CD14-positive monocyte (primary cell): ENCODE results near the gene KIAA0753. TPM values are rescaled to one million over a fixed set of nuclear protein-coding genes. Genes with fewer than 3 reads are reported as not detected.

Experiments used
- DNase-seq, 3 donors: peaks; one replicate each; pipeline ENCODE4 v3.0.0-alpha.2; 2011 to 2022
- H2AFZ ChIP-seq: 2 replicates; pipeline ENCODE4 v1.6.0; 2012; ENCODE audit warnings: mild to moderate bottlenecking, low read depth, low read length, inconsistent platforms; ENCODE audit not compliant: insufficient read depth, poor library complexity, severe bottlenecking
- H3K27ac ChIP-seq, 2 donors: 1 replicate in 1 of 2; 2 replicates in 1 of 2; pipeline ENCODE4 v1.5.1; 2012 to 2013; ENCODE audit warnings: low read length in 2 of 2, control low read depth in 1 of 2, inconsistent platforms in 1 of 2, low read depth in 1 of 2, mild to moderate bottlenecking in 1 of 2
- H3K27me3 ChIP-seq, 2 donors: one replicate each; pipeline versions ENCODE4 v1.6.0 to v1.6.1; 2011 to 2013; ENCODE audit warnings: low read length in 2 of 2; ENCODE audit not compliant: control insufficient read depth in 2 of 2, insufficient read depth in 2 of 2
- H3K36me3 ChIP-seq, 2 donors: replicated peaks in 1 of 2; 1 replicate in 1 of 2; 2 replicates in 1 of 2; pipeline versions ENCODE4 v1.5.1 to v1.6.1; 2012 to 2013; ENCODE audit warnings: low read length in 2 of 2, control low read depth in 1 of 2, inconsistent platforms in 1 of 2, mild to moderate bottlenecking in 1 of 2; ENCODE audit not compliant: insufficient read depth in 2 of 2, control insufficient read depth in 1 of 2
- H3K4me1 ChIP-seq, 2 donors: 1 replicate in 1 of 2; 2 replicates in 1 of 2; pipeline versions ENCODE4 v1.5.1 to v1.6.1; 2012 to 2013; ENCODE audit warnings: low read length in 2 of 2, control low read depth in 1 of 2, inconsistent platforms in 1 of 2, mild to moderate bottlenecking in 1 of 2, moderate library complexity in 1 of 2; ENCODE audit not compliant: insufficient read depth in 2 of 2, control insufficient read depth in 1 of 2
- H3K4me2 ChIP-seq: replicated peaks from 2 replicates; pipeline ENCODE3; 2012; ENCODE audit warnings: low read length, moderate library complexity, mild to moderate bottlenecking; ENCODE audit not compliant: poor library complexity, severe bottlenecking; ENCODE audit errors: extremely low read depth
- H3K4me3 ChIP-seq, 3 experiments: fragments of 200-600 bp in 1 of 3; sonication (generic) in 1 of 3; replicated peaks in 1 of 3; 1 replicate in 2 of 3; 2 replicates in 1 of 3; pipeline ENCODE4 v1.5.1; 2011 to 2013; ENCODE audit warnings: low read length in 3 of 3, mild to moderate bottlenecking in 3 of 3, control low read depth in 2 of 3, low read depth in 2 of 3, inconsistent platforms in 1 of 3, moderate library complexity in 1 of 3
- H3K79me2 ChIP-seq: 2 replicates; pipeline ENCODE4 v1.6.0; 2012; ENCODE audit warnings: mild to moderate bottlenecking, control low read depth, inconsistent platforms, low read length, moderate library complexity; ENCODE audit not compliant: insufficient read depth
- H3K9ac ChIP-seq: 2 replicates; pipeline ENCODE4 v1.6.0; 2017; ENCODE audit warnings: low read length, mild to moderate bottlenecking; ENCODE audit not compliant: insufficient read depth, poor library complexity, severe bottlenecking
- H3K9me3 ChIP-seq, 2 donors: replicated peaks in 1 of 2; 1 replicate in 1 of 2; 2 replicates in 1 of 2; pipeline versions ENCODE4 v1.5.1 to v1.6.1; 2012 to 2013; ENCODE audit warnings: low read length in 2 of 2, control low read depth in 1 of 2; ENCODE audit not compliant: control insufficient read depth in 1 of 2, insufficient read depth in 1 of 2
- H4K20me1 ChIP-seq: 2 replicates; pipeline ENCODE4 v1.6.0; 2012; ENCODE audit warnings: mild to moderate bottlenecking, low read length, control low read depth, moderate library complexity; ENCODE audit not compliant: insufficient read depth
- H3K27ac Mint-ChIP-seq, 7 donors: one replicate each; pipeline ENCODE4 v1.8.0; 2020; ENCODE audit warnings: mild to moderate bottlenecking in 7 of 7, mixed read lengths in 7 of 7, moderate library complexity in 6 of 7, inconsistent platforms in 2 of 7
- H3K27me3 Mint-ChIP-seq, 3 donors: one replicate each; pipeline ENCODE4 v1.8.0; 2021 to 2022; ENCODE audit warnings: low read depth in 3 of 3, mild to moderate bottlenecking in 3 of 3, mixed read lengths in 3 of 3, moderate library complexity in 3 of 3, inconsistent platforms in 1 of 3
- H3K36me3 Mint-ChIP-seq, 2 donors: one replicate each; pipeline ENCODE4 v1.8.0; 2020; ENCODE audit warnings: mixed read lengths in 2 of 2, inconsistent platforms in 1 of 2, mild to moderate bottlenecking in 1 of 2
- H3K4me1 Mint-ChIP-seq: one replicate; pipeline ENCODE4 v1.8.0; 2020; ENCODE audit warnings: mild to moderate bottlenecking, mixed read lengths
- H3K4me3 Mint-ChIP-seq, 2 donors: one replicate each; pipeline ENCODE4 v1.8.0; 2020; ENCODE audit warnings: mild to moderate bottlenecking in 2 of 2, mixed read lengths in 2 of 2, moderate library complexity in 1 of 2
- H3K9me3 Mint-ChIP-seq, 7 donors: one replicate each; pipeline ENCODE4 v1.8.0; 2020 to 2022; ENCODE audit warnings: mixed read lengths in 7 of 7, mild to moderate bottlenecking in 6 of 7, moderate library complexity in 6 of 7, inconsistent platforms in 2 of 7
- WGBS: methylation state at CpG from one replicate; pipeline ENCODE4 v1.1.5; 2013; ENCODE audit warnings: missing lambda C conversion rate; ENCODE audit not compliant: insufficient coverage; 5-methylcytosine and 5-hydroxymethylcytosine counted together
- intact Hi-C, 2 donors: fragments of 100-400 bp; cut with micrococcal nuclease; formaldehyde crosslinking; loops; one replicate each; pipeline versions ENCODE4 v1.15.0 to v1.15.1; 2023
- polyA plus RNA-seq, 3 donors: library from polyadenylated mRNA; depleted of rRNA in 1 of 3; unstranded in 2 of 3; stranded (reverse) in 1 of 3; fragments of 300-500 nt in 2 of 3; fragments of >200 nt in 1 of 3; fragmentation: Illumina TruSeq in 2 of 3; gene quantifications; 1 replicate in 2 of 3; 2 replicates in 1 of 3; pipeline ENCODE4 v1.2.3, GENCODE V29; 2012 to 2021
- TF ChIP-seq, protein P1 (sequence below): fragments of 200-600 bp; IDR thresholded peaks from one replicate; pipeline ENCODE4 v1.8.0; 2022; ENCODE audit warnings: antibody characterized with exemption, mild to moderate bottlenecking

Gene KIAA0753
- polyA plus RNA-seq, 3 donors: 1.7 to 6.6 (median 3.5) TPM

GRCh38 chr17:6643451-6644125, 3.1 kb upstream of the KIAA0753 start:
- Histone ChIP-seq H3K36me3 (peaks cover 20 to 59% of the 10 kb centered on the region in 2 donors), H3K4me2 (no peak overlapping the region), H3K9ac (no peak overlapping the region), H3K27me3 (no peaks in the 10 kb centered on the region), H3K9me3 (no peaks in the 10 kb centered on the region), H2AFZ (no peak overlapping the region), H3K4me1 (peaks cover 21 to 32% of the 10 kb centered on the region in 2 donors), H3K4me3 (no peak overlapping the region), H3K79me2 (peaks cover 51% of the 10 kb centered on the region), H3K27ac (no peak overlapping the region), H4K20me1 (peaks cover 42% of the 10 kb centered on the region)
- H3K27me3 Mint-ChIP-seq: peaks cover 0 to 11% (median 0%) of the 10 kb centered on the region in 3 donors
- intact Hi-C loops: loop anchor here in 1 of 2 donors (10.0 kb wide), 1 partner anchor 169 kb away; no protein-coding TSS in a partner anchor
- H3K36me3 Mint-ChIP-seq: peaks cover 50% of the 10 kb centered on the region in 2 donors
- DNase-seq: no peak
- no peaks in the 10 kb centered on the region for H3K9me3 Mint-ChIP-seq
- 100% methylated on average over 3 of the region's 5 CpGs for WGBS
- H3K27ac Mint-ChIP-seq: no peak overlapping the region
- TF ChIP-seq, protein P1, sequence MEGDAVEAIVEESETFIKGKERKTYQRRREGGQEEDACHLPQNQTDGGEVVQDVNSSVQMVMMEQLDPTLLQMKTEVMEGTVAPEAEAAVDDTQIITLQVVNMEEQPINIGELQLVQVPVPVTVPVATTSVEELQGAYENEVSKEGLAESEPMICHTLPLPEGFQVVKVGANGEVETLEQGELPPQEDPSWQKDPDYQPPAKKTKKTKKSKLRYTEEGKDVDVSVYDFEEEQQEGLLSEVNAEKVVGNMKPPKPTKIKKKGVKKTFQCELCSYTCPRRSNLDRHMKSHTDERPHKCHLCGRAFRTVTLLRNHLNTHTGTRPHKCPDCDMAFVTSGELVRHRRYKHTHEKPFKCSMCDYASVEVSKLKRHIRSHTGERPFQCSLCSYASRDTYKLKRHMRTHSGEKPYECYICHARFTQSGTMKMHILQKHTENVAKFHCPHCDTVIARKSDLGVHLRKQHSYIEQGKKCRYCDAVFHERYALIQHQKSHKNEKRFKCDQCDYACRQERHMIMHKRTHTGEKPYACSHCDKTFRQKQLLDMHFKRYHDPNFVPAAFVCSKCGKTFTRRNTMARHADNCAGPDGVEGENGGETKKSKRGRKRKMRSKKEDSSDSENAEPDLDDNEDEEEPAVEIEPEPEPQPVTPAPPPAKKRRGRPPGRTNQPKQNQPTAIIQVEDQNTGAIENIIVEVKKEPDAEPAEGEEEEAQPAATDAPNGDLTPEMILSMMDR: no peak
- peaks cover 34% of the 10 kb centered on the region for H3K4me1 Mint-ChIP-seq
- no peak overlapping the region for H3K4me3 Mint-ChIP-seq

- Histone ChIP-seq H3K4me1 (peaks cover 21 to 33% of the 10 kb centered on the region in 2 donors), H3K4me3 (no peak overlapping the region), H3K4me2 (no peak overlapping the region), H2AFZ (no peak overlapping the region), H3K9me3 (no peaks in the 10 kb centered on the region), H3K27ac (no peak overlapping the region), H3K79me2 (peaks cover 43% of the 10 kb centered on the region), H3K27me3 (no peaks in the 10 kb centered on the region), H4K20me1 (peaks cover 32% of the 10 kb centered on the region), H3K9ac (no peak overlapping the region), H3K36me3 (peaks cover 20 to 49% of the 10 kb centered on the region in 2 donors)
- DNase-seq: no peak
- H3K9me3 Mint-ChIP-seq: no peaks in the 10 kb centered on the region
- H3K36me3 Mint-ChIP-seq: peaks cover 42 to 44% of the 10 kb centered on the region in 2 donors
- intact Hi-C loops: loop anchor here in 1 of 2 donors (10.0 kb wide), 1 partner anchor 168 kb away; no protein-coding TSS in a partner anchor
- peak overlapping the region in 1 of 7 donors; percentile 69 for H3K27ac Mint-ChIP-seq
- TF ChIP-seq, protein P1: no peak
- no peak overlapping the region for H3K4me3 Mint-ChIP-seq
- peaks cover 37% of the 10 kb centered on the region for H3K4me1 Mint-ChIP-seq
- H3K27me3 Mint-ChIP-seq: peaks cover 0 to 11% (median 3%) of the 10 kb centered on the region in 3 donors
- no CpG with 5 or more reads among the region's 2 CpGs for WGBS
Observed at GRCh38 chr17:6642592-6642991, 2.1 kb upstream of the KIAA0753 start.
